Hematopoietic multipotent progenitor cell treated with erythropoietin and hydrocortisone succinate and interleukin-3 and kit ligand, for 17 days (in vitro differentiated cells): ENCODE data around the gene CYSTM1.

Source experiments
- DNase-seq: peaks from one replicate; pipeline ENCODE4 v3.0.0-alpha.2; 2015; ENCODE audit warnings: low spot score

CYSTM1 gene, protein sequence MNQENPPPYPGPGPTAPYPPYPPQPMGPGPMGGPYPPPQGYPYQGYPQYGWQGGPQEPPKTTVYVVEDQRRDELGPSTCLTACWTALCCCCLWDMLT

GRCh38 chr5:140174465-140175366 is at the start of gene CYSTM1:
TSS of gene CYSTM1 (plus strand) at chr5:140175188. CDS start at chr5:140194466, 19,278 bp downstream.
- peak; percentile 96 for DNase-seq

DNA sequence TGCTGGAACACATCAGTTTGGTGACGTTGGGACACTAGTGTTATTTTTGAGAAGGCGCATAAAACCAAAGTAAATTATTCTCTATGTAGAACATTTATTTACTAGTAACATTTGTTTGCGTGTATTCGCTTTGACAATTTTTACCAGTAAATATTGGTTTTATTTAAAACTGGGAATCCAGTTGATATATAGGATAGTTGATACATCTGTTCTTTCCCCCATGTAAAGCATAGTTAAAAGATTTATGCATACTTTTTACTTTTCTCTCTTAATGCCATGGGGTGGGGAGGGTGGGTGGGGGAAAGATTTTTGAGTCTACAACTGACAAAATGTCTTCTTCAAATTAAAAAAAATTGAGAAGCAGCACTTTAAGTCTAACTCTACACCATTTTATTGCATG is 49.4 kb upstream of the CYSTM1 start, which contains the start of gene IGIP:
Gene IGIP (plus strand): TSS at position 301 of the 400 bp plus-strand sequence. CDS start 2,540 bp downstream, outside the sequence.
- no peak for DNase-seq

DNA sequence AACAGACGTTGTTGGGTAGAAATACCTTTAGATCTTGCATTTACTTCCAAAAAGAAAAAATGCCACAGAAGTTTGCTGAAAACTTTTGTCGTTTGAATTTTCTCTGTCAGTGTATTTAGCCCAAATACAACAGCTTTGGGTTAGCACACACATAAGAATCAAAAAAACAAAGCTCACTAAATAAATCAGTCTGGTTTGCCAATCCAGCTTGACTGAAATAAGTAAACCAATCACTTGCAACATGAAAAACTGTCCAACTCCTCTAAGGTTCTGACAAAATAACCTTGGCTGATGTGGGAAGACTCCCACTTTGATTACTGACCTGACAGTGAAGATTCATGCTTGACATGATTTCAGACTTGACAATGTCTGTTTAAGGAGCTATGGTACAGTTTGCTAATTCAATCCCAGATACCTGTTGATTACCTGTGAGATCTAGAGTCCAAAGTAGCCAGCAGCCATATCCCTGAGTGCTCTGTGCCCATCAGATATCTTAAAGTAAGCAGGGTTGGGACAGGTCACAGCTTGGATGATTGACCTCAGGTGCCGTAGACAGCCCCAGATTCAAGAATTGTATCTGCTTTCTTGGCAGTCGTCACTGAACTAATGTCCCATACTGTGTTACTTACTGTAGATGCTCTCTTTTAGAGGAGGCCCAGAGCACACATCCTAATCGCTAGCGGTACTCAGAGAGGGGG is 48.5 kb upstream of the CYSTM1 start:
- DNase-seq: no peak

DNA sequence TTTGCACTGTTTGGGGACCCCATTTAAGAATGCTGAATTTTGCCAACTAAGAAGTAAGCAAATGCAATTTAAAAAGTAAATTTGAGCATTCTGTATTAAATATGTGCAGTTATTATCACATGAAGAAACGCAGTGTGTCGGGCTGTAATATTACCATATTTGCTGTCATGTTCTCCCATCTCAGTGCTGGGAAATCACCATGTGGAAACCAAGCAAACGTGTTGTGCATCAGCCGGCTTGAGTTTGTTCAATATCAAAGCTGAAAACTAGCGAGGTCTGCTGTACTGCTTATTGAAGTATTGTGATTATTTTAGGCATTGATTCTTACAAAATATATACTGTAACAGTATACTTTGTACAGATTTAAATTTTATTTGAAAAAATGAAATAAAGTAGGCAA is 46.6 kb upstream of the CYSTM1 start:
- DNase-seq: no peak

DNA sequence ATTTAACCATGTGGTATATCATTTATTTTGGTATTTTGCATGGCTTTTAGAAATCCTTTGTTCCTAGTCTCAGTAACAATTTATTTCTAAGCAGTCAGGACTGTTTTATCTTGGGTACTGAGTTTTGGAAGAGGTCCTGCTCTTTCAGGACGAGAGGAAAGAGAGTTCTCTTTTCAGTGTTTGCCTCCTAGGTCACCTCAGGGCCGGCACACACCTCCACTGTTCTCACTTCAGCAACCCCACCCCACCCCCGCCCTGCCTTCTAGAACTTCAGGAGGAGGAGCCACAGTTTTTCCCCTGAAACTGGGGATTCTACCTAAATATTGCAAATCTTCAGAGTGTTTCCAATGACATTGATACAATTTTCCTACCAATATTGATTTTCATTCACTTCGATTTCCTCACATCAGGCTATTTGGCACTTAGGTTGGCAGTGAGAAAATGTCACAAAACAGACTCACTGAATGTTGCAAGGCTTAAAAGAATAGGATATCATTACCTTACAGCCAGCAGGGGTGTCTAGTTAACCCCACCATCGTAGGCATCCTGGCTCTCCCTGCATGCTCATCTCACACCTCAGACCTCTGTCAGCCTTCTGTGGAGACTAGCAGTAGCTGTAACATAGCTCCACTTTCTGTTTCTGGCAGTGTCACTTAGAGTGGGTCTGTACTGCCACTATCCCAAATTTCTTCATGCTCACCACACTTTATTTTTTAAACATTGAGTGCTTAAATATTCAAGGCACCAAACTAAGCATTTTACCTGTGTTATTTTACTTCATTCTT is 43.8 kb upstream of the CYSTM1 start:
- DNase-seq: no peak

DNA sequence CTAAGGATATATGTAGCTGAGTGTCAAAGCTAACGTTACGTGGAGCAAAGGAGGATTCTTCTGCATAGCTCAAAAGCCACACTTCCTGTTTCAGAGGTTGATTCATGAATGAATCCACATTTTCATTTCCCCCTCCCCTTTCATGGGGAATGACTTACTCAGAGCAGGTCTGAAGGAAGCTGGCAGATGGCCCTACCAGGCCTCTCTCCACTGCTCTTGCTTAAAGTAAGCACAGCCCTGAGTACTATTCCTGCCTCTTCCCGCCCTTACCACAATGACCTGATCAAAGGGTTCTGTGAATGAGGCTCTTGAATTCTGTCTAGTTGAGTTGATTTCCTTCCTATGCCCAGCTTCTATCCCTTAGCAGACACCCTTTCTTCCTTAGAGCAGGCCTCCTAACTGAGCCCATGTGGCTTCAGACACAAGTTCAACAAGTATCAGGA is 43.0 kb upstream of the CYSTM1 start:
- no peak for DNase-seq

DNA sequence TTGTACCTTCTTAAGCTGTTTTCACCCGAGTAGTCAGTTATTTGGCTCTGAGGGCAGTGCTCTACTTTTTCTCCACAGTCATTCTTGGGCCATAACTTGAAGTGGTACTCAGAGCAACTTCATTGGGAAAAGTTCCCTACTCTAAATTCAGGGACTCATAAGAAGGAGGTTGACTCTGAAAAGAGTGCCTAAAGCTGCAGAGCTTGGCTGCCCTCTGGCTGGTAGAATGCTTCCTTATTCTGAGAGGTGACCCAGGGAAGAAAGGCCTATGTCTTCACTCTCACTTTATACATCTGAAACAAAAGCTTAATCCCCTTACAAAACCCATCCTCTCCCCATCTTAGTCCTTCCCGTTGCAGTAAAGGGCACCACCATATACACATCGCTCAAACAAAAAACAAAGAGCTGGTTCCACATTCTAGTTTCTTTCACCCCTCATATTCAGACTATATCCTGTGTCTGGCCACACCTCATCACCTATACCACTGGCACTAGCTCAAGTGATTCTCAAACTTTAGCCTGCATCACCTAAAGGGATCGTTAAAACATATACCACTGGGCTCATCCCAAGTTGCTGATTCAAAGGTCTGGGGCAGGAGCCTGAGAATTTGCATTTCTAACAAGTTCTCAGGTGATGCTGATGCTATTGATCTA is 41.3 kb upstream of the CYSTM1 start:
- no peak for DNase-seq

DNA sequence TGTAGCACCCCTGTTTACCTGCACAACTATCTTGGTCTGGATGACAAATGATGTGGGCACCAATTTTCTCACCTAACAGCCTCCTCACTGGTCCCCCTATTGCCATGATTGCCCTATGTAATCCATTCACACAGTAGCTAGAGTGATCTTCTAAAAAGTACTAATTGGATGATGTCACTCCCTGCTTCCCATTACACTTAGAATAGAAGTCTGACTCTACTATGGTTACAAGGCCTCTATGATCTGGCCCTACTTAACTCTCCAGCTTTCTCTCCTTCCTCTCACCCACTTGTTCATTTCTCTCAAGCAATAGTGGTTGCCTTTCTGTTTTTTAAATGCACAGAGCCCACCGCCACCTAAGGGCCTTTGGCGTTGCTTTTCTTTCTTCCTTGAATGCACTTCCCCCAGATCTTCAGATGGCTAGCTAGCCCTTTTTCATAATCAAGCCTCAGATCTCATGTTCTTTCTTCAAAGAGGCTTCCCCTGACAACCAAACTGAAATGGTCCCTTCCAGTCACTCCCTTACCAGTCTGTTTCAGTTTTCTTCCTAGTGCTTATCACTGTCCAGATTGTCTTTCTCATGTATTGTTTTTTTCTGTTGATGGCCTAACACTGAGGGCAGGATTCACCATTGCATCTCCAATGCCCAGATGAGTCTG is 40.6 kb upstream of the CYSTM1 start:
- DNase-seq: no peak

GRCh38 chr5:140135127-140135526 is 39.9 kb upstream of the CYSTM1 start:
- no peak for DNase-seq

DNA sequence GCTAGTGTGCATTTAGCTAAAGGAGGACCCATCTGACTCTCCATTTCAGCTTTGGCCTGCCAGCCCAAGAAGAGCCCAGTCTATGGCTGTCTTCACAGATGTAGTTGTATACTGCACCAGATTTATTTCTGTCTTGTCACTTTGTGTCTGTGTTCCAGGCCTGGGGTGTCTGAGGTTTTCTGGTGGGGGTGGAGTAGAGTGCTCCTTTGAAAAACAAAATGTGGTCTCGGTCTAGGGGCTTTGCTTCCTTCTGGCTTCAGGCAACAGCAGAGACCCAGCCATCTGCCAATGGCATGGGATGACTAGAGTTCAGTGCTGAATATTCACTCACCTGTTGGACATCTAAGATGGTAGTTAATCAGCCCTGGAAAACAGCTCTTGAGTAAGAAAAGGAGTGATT is 38.4 kb upstream of the CYSTM1 start:
- DNase-seq: no peak

GRCh38 chr5:140140435-140140834 is 34.6 kb upstream of the CYSTM1 start:
- DNase-seq: no peak

DNA sequence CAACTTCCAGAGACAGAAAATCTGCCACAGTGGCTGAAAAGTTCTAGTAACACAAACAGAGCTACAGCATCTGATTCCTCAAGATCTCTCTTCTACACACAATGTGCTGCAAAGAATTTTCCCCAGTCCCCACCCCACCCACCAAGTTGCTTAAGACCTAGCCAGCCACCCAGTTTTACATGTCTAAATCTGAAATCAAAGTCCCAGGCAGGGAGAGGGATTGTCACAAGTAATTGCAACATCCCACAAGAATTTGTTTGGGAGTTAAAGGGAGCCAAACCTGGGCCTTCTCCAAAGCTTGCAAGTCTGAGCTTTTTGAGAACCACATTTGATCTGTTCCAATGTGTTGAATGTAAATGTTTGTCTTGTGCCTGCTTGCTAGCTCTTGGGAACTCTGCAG is 33.7 kb upstream of the CYSTM1 start:
- DNase-seq: no peak

- no peak for DNase-seq
Measured at GRCh38 chr5:140142246-140142645, 32.7 kb upstream of the CYSTM1 start.

- DNase-seq: no peak
Measured at GRCh38 chr5:140142856-140143255, 32.1 kb upstream of the CYSTM1 start.

- DNase-seq: no peak
Measured at GRCh38 chr5:140143521-140144258, 31.3 kb upstream of the CYSTM1 start.

DNA sequence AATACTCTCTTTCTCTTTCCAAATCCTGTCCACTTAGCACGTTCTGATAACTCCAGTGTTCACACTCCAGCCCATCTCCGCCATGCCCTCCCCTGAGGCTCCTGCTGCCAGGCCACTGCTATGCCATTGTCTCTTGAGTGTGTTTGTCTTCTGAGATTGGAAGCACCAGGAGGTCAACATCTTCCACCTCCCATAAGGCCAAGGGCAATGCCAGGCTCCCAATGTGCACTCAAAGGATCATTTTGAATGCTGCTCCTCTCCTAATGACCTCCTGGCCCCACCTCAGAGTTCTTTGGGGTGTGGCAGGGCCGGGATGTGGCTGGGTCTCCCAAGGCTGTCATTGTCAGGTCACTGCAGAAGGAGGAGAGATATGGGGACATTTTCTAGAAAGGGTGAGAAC is 29.7 kb upstream of the CYSTM1 start:
- no peak for DNase-seq

GRCh38 chr5:140145818-140146522 is 29.0 kb upstream of the CYSTM1 start:
- DNase-seq: peak; percentile 8

- DNase-seq: no peak
Measured at GRCh38 chr5:140146523-140146842, 28.5 kb upstream of the CYSTM1 start.

DNA sequence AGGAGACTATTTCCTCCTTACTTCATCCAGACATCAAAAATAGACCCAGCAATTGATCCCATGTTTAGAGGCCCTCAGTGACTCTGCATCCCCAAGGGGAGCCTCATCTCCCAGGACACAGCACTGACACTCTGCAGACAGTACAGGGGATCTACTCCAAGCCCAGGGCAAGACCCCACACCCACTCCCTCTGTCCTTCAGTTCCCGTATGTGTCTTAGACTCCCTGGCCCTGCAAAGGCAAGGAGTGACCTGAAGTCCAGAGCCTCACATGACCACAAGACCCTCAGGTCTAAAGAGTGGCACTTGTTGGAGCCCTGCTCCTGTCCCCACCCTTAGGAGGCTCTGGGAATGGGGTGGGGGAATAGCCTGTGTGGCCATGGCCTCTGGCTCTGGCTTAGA is 27.5 kb upstream of the CYSTM1 start:
- no peak for DNase-seq

GRCh38 chr5:140148508-140148907 is 26.5 kb upstream of the CYSTM1 start:
- no peak for DNase-seq
